ENCODE data around the gene PMM1.

GRCh38 chr22:41551877-41552582, 37.6 kb downstream of the PMM1 start:
- TF ChIP-seq POLR2A (IDR thresholded peaks at IDR 0.05) (no peak), CTCF (IDR thresholded peaks at IDR 0.05) (no peak), EP300 (IDR thresholded peaks at IDR 0.05) (no peak)
